Rectal smooth muscle tissue (tissue), 1 donor: ENCODE data around the gene TNKS1BP1.

ENCODE experiments used
- H3K27ac ChIP-seq: one replicate; pipeline ENCODE4 v1.7.0; 2013; ENCODE audit warnings: low read depth, low read length, inconsistent platforms
- H3K27me3 ChIP-seq: one replicate; pipeline ENCODE4 v1.7.0; 2013; ENCODE audit warnings: low read length; ENCODE audit not compliant: control insufficient read depth, insufficient read depth
- H3K36me3 ChIP-seq: one replicate; pipeline ENCODE4 v1.7.0; 2013; ENCODE audit warnings: low read length; ENCODE audit not compliant: control insufficient read depth, insufficient read depth
- H3K4me1 ChIP-seq: one replicate; pipeline ENCODE4 v1.7.0; 2013; ENCODE audit warnings: low read length; ENCODE audit not compliant: control insufficient read depth, insufficient read depth
- H3K4me3 ChIP-seq: one replicate; pipeline ENCODE4 v1.7.0; 2013; ENCODE audit warnings: low read length
- H3K9ac ChIP-seq: one replicate; pipeline ENCODE4 v1.7.0; 2013; ENCODE audit warnings: low read length

Gene TNKS1BP1

DNA sequence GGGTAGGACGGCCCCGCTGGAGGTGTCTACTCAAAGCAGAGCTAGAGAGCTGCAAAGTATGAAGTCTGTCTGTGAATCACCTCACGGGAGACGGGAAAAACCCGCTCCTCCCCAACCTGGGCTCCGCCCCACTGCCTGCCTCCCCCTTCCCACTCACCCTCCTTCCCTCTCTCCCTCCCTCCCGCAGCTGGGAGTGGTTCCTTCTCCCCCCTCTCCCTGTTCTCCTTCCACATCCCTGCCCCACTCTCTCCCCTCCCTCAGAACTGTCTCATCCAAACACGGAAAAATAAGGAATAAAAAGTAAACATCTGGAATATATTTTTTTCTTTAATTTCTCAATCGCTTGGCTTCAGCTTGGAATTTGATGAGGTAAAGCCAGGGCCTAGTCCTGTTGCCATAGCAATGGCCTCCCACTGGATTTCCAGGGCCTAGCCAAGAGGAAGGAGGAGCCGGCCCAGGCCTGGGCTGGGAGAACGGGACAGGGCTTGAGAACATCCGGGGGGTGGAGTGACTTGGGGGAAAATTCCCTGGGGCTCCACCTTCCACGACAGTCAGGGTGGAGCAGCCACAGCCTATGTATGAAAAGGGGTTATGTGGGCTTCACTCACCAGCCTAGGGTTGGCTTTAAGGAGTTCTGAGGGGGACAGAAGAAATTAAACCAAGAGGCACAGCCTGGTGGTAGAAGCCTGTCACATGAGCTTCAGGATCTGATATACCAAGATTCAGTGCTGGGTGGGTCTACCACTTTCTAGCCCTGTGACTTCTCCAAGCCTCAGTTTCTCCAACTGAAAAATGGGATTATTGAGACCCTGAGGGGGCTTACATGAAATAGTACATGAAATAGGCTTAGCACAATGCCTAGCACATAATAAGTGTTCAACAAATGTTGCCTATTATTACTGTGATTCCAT, 2.2 kb downstream of the TNKS1BP1 start:
- Histone ChIP-seq H3K27me3 (no peaks in the 10 kb centered on the region), H3K27ac (peak overlapping the region; percentile 55), H3K4me1 (peaks cover 27% of the 10 kb centered on the region), H3K9ac (no peak overlapping the region), H3K4me3 (peak overlapping the region; percentile 80), H3K36me3 (peaks cover 9% of the 10 kb centered on the region)

DNA sequence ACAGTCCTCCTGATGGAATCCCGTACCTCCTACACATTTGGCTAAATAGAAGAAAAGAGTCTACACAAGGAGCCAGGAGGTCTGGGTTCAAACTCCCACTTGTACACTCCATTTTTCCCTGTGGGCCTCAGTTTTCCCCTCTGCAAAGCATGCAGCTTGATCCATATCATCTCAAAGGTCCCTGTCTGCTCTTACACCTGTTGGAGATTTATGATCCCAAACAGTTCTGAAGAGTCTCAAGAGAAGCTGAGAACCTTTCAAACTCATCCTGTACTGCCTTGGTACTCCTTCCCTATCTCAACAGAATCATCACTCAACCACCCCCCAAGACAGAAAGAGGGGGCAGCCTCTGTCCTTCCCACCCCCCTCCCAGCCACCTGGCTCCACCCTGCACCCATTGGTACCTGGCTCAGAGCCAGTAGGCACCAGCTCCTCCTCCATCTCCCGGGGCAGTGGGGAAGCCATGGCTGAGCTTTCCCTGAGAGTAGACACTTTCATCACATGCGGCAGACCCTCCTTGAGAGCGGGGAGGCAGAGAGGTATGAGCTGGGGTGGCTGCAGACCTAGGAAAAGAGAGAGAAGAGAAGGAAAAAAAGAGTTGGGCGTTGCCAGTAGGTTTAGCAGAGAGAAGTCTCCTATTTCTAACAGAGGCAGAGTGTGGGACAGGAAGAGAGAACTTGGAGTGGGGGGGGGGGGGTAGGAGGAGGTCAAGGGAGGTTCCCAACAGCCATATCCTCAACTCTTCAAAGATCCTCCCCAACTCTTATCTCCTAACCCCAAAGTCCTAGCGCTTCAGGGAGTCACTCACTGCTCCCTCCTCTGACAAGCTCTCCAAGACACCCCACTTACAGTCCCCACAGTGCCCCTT, 3.1 kb downstream of the TNKS1BP1 start:
- no peaks in the 10 kb centered on the region for H3K27me3 ChIP-seq
- H3K4me1 ChIP-seq, result peaks cover 27% of the 10 kb centered on the region
- no peak overlapping the region for H3K9ac ChIP-seq
- H3K4me3 ChIP-seq, result peak overlapping the region; percentile 60
- H3K27ac ChIP-seq, result peak overlapping the region; percentile 55
- H3K36me3 ChIP-seq, result peaks cover 14% of the 10 kb centered on the region

GRCh38 chr11:57320719-57321387, 3.9 kb downstream of the TNKS1BP1 start:
- Histone ChIP-seq H3K36me3 (peaks cover 21% of the 10 kb centered on the region), H3K27ac (peak overlapping the region; percentile 35), H3K4me3 (peak overlapping the region; percentile 60), H3K9ac (no peak overlapping the region), H3K4me1 (peaks cover 24% of the 10 kb centered on the region), H3K27me3 (no peaks in the 10 kb centered on the region)

GRCh38 chr11:57320067-57320718, 4.6 kb downstream of the TNKS1BP1 start:
- Histone ChIP-seq H3K9ac (no peak overlapping the region), H3K4me3 (no peak overlapping the region), H3K27me3 (no peaks in the 10 kb centered on the region), H3K4me1 (peaks cover 17% of the 10 kb centered on the region), H3K36me3 (peaks cover 28% of the 10 kb centered on the region), H3K27ac (no peak overlapping the region)

DNA sequence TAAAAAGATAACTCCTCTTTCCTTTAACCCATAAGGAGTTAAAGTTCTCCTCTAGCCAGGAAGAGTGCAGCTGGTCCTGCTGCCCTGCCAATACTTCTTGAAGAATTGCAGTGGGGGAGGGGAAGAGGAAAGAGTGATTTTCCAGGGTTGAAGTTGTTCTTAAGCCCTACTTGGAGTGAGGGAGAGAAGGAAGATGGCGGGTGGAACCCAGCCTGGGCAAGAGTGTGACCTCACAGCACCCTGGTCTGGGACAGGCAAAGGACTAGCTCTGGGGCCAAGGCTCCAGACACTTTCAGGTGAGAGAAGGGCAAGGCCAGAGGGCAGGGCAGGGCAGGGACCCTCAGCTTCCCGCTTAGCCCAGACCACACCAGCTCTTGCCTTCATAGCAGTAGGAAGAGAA, 6.6 kb downstream of the TNKS1BP1 start:
- H3K4me3 ChIP-seq, result no peak overlapping the region

GRCh38 chr11:57316017-57316416, 8.7 kb downstream of the TNKS1BP1 start:
- Histone ChIP-seq H3K27me3 (no peaks in the 10 kb centered on the region), H3K4me1 (peaks cover 15% of the 10 kb centered on the region), H3K27ac (no peak overlapping the region), H3K4me3 (no peak overlapping the region), H3K9ac (no peak overlapping the region), H3K36me3 (peaks cover 40% of the 10 kb centered on the region)

More for the DNA sequence above, 6.6 kb downstream of the TNKS1BP1 start:
- H3K27ac ChIP-seq, result no peak overlapping the region
- H3K27me3 ChIP-seq, result no peaks in the 10 kb centered on the region
- no peak overlapping the region for H3K9ac ChIP-seq
- peaks cover 17% of the 10 kb centered on the region for H3K4me1 ChIP-seq
- H3K36me3 ChIP-seq, result peaks cover 40% of the 10 kb centered on the region

GRCh38 chr11:57315491-57315890, 9.3 kb downstream of the TNKS1BP1 start:
- H3K27ac ChIP-seq, result no peak overlapping the region
- H3K27me3 ChIP-seq, result no peaks in the 10 kb centered on the region
- H3K36me3 ChIP-seq, result peaks cover 40% of the 10 kb centered on the region
- no peak overlapping the region for H3K4me3 ChIP-seq
- no peak overlapping the region for H3K9ac ChIP-seq
- H3K4me1 ChIP-seq, result peaks cover 20% of the 10 kb centered on the region

- peaks cover 46% of the 10 kb centered on the region for H3K36me3 ChIP-seq
- H3K9ac ChIP-seq, result no peak overlapping the region
Observed at GRCh38 chr11:57314221-57314973, 10.4 kb downstream of the TNKS1BP1 start.

DNA sequence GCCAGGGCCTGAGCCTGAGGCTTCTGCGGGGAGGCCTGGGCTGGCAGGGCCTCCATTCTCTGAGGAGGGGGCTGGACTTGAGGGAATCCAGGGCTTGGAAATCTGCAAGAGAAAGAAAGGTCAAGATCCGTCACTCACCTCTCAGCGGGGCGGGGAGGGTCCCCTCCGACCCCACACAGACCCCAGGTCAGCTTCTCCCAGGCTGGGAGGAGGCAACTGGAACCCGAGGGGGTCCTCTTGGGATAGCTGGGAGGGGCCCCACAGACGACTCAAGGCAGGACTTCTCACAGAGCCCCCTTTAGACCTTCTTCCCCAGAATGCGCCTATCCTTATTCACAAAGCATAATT, 11.0 kb downstream of the TNKS1BP1 start:
- H3K4me1 ChIP-seq, result peaks cover 21% of the 10 kb centered on the region
- H3K9ac ChIP-seq, result no peak overlapping the region
- H3K27ac ChIP-seq, result no peak overlapping the region
- H3K27me3 ChIP-seq, result no peaks in the 10 kb centered on the region
- peaks cover 50% of the 10 kb centered on the region for H3K36me3 ChIP-seq
- no peak overlapping the region for H3K4me3 ChIP-seq

More at GRCh38 chr11:57314221-57314973, 10.4 kb downstream of the TNKS1BP1 start:
- H3K4me1 ChIP-seq, result peaks cover 21% of the 10 kb centered on the region
- H3K4me3 ChIP-seq, result no peak overlapping the region
- no peak overlapping the region for H3K27ac ChIP-seq
- no peaks in the 10 kb centered on the region for H3K27me3 ChIP-seq

DNA sequence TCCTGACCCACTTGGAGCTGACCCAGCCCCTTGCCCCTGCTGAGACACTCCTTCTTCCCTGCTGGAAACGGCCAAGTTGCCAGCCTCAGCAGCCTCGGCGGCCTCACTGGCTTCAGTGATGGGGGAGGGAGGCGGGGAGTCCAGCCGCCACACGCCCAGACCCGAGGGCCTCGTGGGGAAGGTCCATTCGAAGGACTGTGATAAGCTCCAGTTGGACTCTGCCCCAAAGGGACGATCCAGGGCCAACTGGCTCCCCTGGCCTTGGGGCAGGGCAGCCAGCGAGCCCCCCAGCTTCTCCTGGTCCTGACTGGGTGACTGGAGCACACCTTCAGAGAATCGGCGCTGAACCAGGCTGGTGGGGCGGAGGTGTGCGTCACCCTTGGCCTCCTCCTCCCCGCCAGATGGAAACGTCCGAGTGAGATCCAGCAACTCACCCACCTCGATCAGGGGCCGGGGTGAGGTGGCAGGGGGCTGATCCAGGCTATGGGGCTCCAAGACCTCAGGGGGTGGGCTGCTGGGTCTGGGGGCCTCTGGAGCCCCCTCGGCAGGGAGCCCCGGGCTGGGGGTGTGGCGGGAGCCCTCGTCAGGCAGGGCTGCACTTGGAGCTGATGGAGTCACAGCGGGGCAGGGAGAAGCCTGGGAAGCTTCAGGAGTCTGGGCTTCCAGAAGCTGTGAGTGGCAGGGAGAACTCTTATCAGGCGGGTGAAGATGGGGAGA, 11.5 kb downstream of the TNKS1BP1 start:
- H3K4me1 ChIP-seq, result peaks cover 19% of the 10 kb centered on the region
- peaks cover 50% of the 10 kb centered on the region for H3K36me3 ChIP-seq
- H3K27ac ChIP-seq, result no peak overlapping the region
- no peaks in the 10 kb centered on the region for H3K27me3 ChIP-seq
- no peak overlapping the region for H3K9ac ChIP-seq
- no peak overlapping the region for H3K4me3 ChIP-seq

GRCh38 chr11:57312511-57313021, 12.2 kb downstream of the TNKS1BP1 start:
- no peaks in the 10 kb centered on the region for H3K27me3 ChIP-seq
- peaks cover 46% of the 10 kb centered on the region for H3K36me3 ChIP-seq
- no peak overlapping the region for H3K4me3 ChIP-seq
- H3K9ac ChIP-seq, result no peak overlapping the region
- H3K4me1 ChIP-seq, result peaks cover 14% of the 10 kb centered on the region
- peak overlapping the region; percentile 64 for H3K27ac ChIP-seq
